ENCODE data around the gene ABCA12. TPM values are rescaled to one million over a fixed set of nuclear protein-coding genes. Genes with fewer than 3 reads are reported as not detected.

ABCA12 gene
- total RNA-seq, 1 donor from 2014 or later, result 17.2 TPM

- Histone ChIP-seq H3K27me3 (no peaks in the 10 kb centered on the region), H3K27ac (no peak overlapping the region), H3K9me3 (no peaks in the 10 kb centered on the region), H3K4me3 (no peak overlapping the region), H3K36me3 (no peaks in the 10 kb centered on the region), H3K4me1 (no peaks in the 10 kb centered on the region)
- TF ChIP-seq POLR2AphosphoS5 (IDR thresholded peaks at IDR 0.05; ENCODE audit: insufficient read depth in 1 of 2, low read depth in 1 of 2), result no peak
- no peak for TF ChIP-seq CTCF (IDR thresholded peaks at IDR 0.05)
- no peak for TF ChIP-seq POLR2A (IDR thresholded peaks at IDR 0.05)
- DNase-seq (ENCODE audit: extremely low spot score in 2 of 2), result no peak
- intact Hi-C loops (cut with DNase I), result no loop called here
Measured at GRCh38 chr2:214989187-214989586, 149.2 kb downstream of the ABCA12 start.

- TF ChIP-seq CTCF (IDR thresholded peaks at IDR 0.05) (no peak), POLR2AphosphoS5 (IDR thresholded peaks at IDR 0.05; ENCODE audit: insufficient read depth in 1 of 2, low read depth in 1 of 2) (no peak), POLR2A (IDR thresholded peaks at IDR 0.05) (no peak)
- intact Hi-C loops (cut with DNase I), result no loop called here
- Histone ChIP-seq H3K4me3 (no peak overlapping the region), H3K36me3 (no peaks in the 10 kb centered on the region), H3K4me1 (no peaks in the 10 kb centered on the region), H3K27me3 (no peaks in the 10 kb centered on the region), H3K27ac (no peak overlapping the region), H3K9me3 (no peaks in the 10 kb centered on the region)
- DNase-seq (ENCODE audit: extremely low spot score in 2 of 2), result no peak
Measured at GRCh38 chr2:214987261-214987660, 151.2 kb downstream of the ABCA12 start.

- no peak for TF ChIP-seq CTCF (IDR thresholded peaks at IDR 0.05)
- no peak for TF ChIP-seq POLR2A (IDR thresholded peaks at IDR 0.05)
- TF ChIP-seq POLR2AphosphoS5 (IDR thresholded peaks at IDR 0.05; ENCODE audit: insufficient read depth in 1 of 2, low read depth in 1 of 2), result no peak
- Histone ChIP-seq H3K27me3 (no peaks in the 10 kb centered on the region), H3K9me3 (no peaks in the 10 kb centered on the region), H3K4me1 (no peaks in the 10 kb centered on the region), H3K27ac (no peak overlapping the region), H3K36me3 (no peaks in the 10 kb centered on the region), H3K4me3 (no peak overlapping the region)
- intact Hi-C loops (cut with DNase I), result no loop called here
- no peak for DNase-seq (ENCODE audit: extremely low spot score in 2 of 2)
Measured at GRCh38 chr2:214985619-214986018, 152.8 kb downstream of the ABCA12 start.

GRCh38 chr2:214966420-214966819 lies 172.0 kb downstream of the ABCA12 start:
- H3K27me3 ChIP-seq, result no peaks in the 10 kb centered on the region
- H3K9me3 ChIP-seq, result no peaks in the 10 kb centered on the region
- TF ChIP-seq CTCF (IDR thresholded peaks at IDR 0.05), result no peak
- no peak for TF ChIP-seq POLR2AphosphoS5 (IDR thresholded peaks at IDR 0.05; ENCODE audit: insufficient read depth in 1 of 2, low read depth in 1 of 2)
- TF ChIP-seq POLR2A (IDR thresholded peaks at IDR 0.05), result no peak
- no peak overlapping the region for H3K4me3 ChIP-seq
- H3K4me1 ChIP-seq, result no peaks in the 10 kb centered on the region
- intact Hi-C loops (cut with DNase I), result no loop called here
- no peak for DNase-seq (ENCODE audit: extremely low spot score in 2 of 2)
- no peak overlapping the region for H3K27ac ChIP-seq
- no peaks in the 10 kb centered on the region for H3K36me3 ChIP-seq

GRCh38 chr2:214960677-214961076 lies 177.7 kb downstream of the ABCA12 start:
- intact Hi-C loops (cut with DNase I), result no loop called here
- no peak overlapping the region for H3K4me3 ChIP-seq
- DNase-seq (ENCODE audit: extremely low spot score in 2 of 2), result no peak
- no peak for TF ChIP-seq POLR2AphosphoS5 (IDR thresholded peaks at IDR 0.05; ENCODE audit: insufficient read depth in 1 of 2, low read depth in 1 of 2)
- no peak for TF ChIP-seq CTCF (IDR thresholded peaks at IDR 0.05)
- TF ChIP-seq POLR2A (IDR thresholded peaks at IDR 0.05), result no peak
- no peaks in the 10 kb centered on the region for H3K36me3 ChIP-seq
- H3K27ac ChIP-seq, result no peak overlapping the region
- H3K9me3 ChIP-seq, result no peaks in the 10 kb centered on the region
- H3K4me1 ChIP-seq, result no peaks in the 10 kb centered on the region
- no peaks in the 10 kb centered on the region for H3K27me3 ChIP-seq

All from vagina (tissue), 2 donors.